Esophagus mucosa (tissue), 1 donor: Measurements from ENCODE around the gene MTCL1. TPM values are rescaled to one million over a fixed set of nuclear protein-coding genes. Genes with fewer than 3 reads are reported as not detected.
A peak's percentile ranks its signal among the peaks of the same experiment; 100 is the strongest.

ENCODE experiments used
- ATAC-seq: fragments of 200-7000 bp; cut with Tn5 transposase; one replicate; pipeline ENCODE4 v1.9.1; 2020
- total RNA-seq: library from RNA; stranded (reverse); gene quantifications from one replicate; pipeline ENCODE4 v1.2.4, GENCODE V29; 2023
- donor health status: DM: yes; HTN: yes; CAD: no.

Gene MTCL1
- total RNA-seq, 1 donor from 2014 or later: 9.9 TPM

GRCh38 chr18:8776013-8776943, 70.9 kb downstream of the MTCL1 start:
- ATAC-seq: no peak

DNA sequence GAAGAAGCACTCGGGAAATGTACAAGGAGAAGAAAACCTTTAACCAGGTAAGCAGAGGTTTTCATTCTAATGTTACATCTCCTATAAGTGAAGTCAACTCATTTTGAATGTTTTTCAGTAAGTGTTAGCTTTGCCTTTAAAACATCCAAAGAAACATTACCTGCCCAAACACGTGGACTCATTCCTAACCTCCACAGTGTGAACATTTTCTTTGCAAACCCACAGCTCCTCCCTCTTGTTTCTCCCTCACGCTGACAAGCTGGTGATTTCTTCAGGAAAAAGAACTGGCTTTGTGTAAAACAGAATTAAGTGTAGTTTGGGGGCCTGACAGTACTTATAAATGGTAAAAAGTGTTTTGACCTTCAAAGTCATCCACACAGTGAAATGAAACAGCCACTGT, 72.5 kb downstream of the MTCL1 start:
- no peak for ATAC-seq

DNA sequence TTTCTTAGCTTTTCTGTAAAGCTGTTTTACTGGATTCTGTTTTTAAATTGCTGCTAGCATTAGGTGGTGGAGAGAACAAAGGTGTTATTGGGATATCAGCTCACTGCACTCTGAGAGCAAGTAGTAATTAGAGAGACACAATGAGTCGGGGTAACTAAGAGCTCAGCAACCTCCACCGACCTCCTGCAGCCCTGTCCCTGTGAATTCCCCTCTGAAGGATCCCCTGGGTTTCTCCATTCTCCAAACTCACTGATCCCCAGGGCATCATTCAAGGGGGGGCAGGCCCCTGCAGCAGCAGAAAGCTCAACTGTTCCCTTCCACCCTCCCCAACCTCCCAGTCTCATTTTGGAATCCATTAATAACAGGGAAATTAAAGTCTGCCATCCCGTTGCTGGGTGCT, 73.0 kb downstream of the MTCL1 start:
- no peak for ATAC-seq

- no peak for ATAC-seq
These were observed 73.5 kb downstream of the MTCL1 start for GRCh38 chr18:8778824-8779223.

GRCh38 chr18:8779251-8779650, 73.9 kb downstream of the MTCL1 start:
- ATAC-seq: no peak

GRCh38 chr18:8780227-8780626, 74.9 kb downstream of the MTCL1 start:
- no peak for ATAC-seq

DNA sequence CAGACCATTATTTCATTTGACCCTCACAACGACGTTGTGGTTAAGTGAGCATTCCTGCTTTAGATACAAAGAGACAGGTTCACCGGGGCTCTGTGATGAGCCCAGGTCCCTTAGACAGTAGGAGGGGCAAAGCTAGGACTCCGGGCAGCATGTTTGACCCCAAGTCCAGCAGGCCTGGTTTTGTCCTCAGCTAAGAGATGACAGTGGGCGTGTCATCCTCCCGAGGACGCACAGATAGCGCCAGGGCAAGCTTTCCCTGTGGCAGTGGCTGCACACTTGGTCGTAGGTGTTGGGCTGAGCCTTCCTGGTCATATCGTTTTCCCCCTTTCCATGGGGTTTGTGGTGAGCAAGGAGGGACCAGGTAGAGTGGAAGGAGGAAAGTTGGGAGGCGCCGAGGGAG, 76.3 kb downstream of the MTCL1 start:
- no peak for ATAC-seq

DNA sequence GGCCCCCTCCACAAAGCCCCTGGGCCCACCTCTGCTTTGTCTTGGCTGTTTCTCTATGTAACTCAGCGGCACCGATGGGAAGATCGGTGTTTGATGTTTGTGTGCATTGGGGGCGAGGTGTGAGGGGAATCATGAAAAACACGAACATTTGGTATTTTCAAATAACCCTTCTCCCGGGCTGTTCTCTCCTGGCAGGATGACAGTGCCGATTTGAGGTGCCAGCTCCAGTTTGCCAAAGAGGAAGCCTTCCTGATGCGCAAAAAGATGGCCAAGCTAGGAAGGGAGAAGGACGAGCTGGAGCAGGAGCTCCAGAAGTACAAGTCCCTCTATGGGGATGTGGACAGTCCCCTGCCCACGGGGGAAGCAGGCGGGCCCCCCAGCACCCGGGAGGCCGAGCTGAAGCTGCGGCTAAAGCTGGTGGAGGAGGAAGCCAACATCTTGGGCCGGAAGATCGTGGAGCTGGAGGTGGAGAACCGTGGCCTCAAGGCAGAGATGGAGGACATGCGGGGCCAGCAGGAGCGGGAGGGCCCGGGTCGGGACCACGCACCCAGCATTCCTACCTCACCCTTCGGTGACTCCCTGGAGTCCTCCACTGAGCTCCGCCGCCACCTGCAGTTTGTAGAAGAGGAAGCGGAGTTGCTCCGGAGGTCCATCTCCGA, 78.1 kb downstream of the MTCL1 start:
- ATAC-seq: no peak

DNA sequence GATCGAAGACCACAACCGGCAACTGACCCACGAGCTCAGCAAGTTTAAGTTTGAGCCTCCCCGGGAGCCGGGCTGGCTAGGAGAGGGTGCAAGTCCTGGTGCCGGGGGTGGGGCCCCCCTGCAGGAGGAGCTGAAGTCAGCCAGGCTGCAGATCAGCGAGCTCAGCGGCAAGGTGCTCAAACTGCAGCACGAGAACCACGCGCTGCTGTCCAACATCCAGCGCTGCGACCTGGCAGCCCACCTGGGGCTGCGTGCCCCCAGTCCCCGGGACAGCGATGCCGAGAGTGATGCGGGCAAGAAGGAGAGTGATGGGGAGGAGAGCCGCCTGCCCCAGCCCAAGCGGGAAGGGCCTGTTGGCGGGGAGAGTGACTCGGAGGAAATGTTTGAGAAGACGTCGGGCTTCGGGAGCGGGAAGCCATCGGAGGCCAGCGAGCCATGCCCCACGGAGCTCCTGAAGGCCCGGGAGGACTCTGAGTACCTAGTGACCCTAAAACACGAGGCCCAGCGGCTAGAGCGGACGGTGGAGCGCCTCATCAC, 78.7 kb downstream of the MTCL1 start:
- ATAC-seq: no peak

GRCh38 chr18:8785261-8785660, 79.9 kb downstream of the MTCL1 start:
- no peak for ATAC-seq

DNA sequence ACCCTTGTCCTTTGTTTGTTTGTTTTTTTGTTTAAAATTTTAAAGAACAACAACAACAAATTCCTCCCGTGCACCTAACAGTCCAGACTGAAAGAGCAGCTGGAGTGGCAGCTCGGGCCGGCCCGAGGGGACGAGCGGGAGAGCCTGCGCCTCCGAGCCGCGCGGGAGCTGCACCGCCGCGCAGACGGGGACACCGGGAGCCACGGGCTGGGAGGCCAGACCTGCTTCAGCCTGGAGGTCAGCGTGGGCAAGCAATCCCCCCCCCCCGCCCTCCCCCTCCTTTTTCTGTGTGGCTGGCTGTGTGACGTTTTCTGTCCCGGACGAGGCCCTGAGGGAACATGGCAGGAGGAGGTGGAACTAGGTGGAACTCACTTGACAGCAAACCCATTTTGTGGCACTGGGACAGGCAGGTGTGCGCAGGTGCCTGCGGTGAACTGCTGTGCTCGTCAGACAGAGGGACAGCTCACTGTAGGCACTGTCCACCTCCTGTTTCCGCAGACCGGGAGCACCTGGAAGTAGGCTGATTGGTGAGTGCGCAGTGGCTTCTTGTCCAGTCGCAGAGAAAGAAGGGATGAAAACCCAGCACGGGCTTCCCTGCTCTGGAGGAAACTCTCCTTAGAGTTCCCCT, 80.6 kb downstream of the MTCL1 start:
- ATAC-seq: no peak

DNA sequence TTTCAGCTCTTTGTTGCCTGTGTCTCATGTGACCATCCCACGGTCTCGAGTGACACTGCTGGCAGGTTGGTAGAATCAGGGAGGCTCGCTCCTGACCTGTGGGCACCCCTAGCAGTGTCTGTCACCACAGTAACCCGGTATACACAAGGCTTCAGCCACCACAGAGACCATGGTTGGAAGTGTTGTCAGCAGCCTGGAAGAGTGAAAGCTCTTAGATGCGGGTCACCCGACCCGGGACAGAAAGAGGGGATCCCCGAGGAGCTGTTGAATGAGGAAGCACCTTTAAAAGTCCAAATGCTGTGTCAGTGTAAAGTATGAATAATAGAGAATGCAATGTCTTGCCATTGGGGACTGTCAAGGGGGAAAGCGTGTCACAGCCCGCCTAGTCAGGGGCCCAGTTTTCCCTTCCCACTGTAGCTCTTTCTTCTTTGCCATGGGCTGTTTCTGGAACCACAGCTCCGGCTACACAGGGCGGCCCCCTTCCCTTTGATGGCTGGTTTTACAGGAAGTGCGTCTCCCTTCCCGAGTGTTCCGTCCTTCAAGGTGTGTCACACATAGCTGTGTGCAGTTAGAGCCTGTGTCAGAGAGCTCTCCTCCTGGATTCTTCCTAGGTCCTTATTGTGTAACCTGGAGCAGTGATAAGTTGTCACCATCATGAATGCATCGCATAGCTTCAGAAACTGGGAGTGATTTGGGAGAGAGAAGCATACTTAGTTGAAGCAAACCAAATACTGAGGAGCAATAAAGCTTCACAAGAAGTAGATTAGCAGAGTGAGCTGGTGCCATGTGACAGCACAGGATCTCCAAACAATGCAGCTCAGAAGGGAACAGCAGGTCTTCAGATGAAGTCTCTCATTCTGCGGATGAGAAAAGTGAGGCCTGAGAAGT, 81.4 kb downstream of the MTCL1 start:
- peak; percentile 94 for ATAC-seq

DNA sequence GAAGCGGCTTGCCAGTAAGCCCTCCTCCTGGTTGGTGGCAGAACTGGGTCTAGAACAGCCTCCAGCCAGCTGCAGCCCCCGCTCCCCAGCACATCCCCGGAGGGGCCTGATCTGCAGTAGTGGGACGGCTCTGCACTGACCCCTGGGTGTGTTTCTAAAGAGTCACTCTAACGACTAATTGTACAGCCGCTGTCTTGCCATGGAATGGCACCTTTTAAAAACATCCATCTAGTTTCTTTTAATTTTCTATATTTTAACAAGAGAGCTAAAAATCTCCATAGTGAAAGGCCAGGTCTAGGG, 82.0 kb downstream of the MTCL1 start:
- no peak for ATAC-seq

DNA sequence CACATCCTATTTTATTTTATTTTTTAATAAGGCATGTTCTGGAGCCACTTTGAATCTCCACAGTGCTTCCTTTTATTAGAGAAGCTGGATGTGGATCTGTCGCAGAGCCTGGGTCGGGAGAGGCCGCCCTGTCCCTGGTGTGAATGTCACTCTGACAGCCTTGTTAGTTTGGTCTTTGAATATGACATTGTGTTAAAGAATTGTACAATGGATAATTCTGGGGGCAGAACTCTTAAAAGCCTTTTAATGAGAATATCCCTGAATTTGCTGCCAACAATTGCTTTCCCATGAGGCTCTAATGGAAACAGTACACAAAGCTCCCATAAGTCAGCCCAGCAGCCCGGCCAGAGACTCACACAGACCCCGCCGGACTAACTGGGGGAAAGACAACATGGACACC, 82.4 kb downstream of the MTCL1 start:
- no peak for ATAC-seq

- no peak for ATAC-seq
These were observed 83.4 kb downstream of the MTCL1 start for GRCh38 chr18:8788503-8789429.

DNA sequence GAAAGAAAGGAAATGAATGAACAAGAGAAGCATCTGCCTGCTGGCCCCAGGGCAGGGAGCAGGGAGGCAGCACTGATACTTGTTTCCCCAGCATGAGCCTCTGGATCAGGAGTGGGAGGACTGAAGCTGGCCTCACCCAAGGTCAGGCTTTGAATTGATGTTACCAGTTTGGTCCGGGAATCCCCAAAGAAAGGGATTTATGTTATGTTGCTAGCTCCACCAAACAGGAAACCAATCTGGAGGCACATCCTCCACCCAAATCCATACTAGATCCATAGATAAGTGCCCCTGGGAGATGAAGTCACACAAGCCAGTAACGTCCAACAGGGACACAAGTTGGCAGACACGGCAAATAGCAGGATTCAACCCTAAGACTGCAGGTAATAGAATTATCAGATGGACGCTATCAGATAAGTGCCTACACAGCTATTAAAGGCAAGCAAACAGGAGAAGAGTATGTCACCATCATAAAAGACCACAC, 85.9 kb downstream of the MTCL1 start:
- no peak for ATAC-seq

- no peak for ATAC-seq
These were observed 87.4 kb downstream of the MTCL1 start for GRCh38 chr18:8792688-8793316.

DNA sequence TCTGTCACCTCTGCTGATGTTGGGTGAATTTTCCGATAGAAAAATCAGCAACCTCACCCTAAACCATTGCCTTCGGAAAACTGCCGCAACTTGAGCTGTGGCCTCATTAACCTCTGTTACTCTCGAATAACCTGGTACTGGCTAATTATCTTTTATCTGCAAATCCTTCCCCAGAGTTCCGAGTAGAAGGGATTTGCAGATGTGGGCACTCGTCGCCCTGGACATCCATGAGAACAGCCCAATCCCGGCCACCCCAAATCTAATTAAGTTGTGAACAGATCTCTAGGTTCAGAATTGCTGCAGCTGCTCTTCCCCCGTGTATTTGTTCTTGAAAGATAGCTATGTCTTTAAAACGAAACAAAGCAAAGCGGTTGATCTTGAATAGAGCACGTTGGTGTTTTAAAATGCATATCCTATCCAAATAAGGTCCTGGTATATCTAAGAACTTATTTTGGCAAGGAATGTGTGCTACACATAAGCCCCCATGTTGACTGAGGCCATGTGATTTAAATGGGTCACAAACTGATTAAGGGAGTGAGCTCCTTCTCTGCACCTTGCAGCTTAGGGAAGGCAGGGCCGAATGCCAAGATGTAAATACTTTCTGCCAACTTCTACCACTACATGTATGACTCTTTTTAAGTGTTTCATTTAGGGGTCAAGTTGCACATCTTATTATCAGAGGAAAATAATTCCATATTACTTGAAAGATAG, 88.2 kb downstream of the MTCL1 start:
- no peak for ATAC-seq

GRCh38 chr18:8794156-8794933, 89.0 kb downstream of the MTCL1 start:
- ATAC-seq: peak; percentile 22
